Osteocyte (in vitro differentiated cells): ENCODE data around the gene TMEM108. TPM values are rescaled to one million over a fixed set of nuclear protein-coding genes. Genes with fewer than 3 reads are reported as not detected.

Experiments used
- DNase-seq: peaks from one replicate; pipeline ENCODE4 v3.0.0; 2021; ENCODE audit warnings: mixed read lengths; ENCODE audit not compliant: unreplicated experiment; ENCODE audit errors: extremely low spot score
- H3K27ac Mint-ChIP-seq: one replicate; pipeline ENCODE4 v1.8.0; 2021; ENCODE audit warnings: mild to moderate bottlenecking, mixed read lengths; ENCODE audit not compliant: unreplicated experiment
- H3K27me3 Mint-ChIP-seq: one replicate; pipeline ENCODE4 v1.8.0; 2021; ENCODE audit warnings: mixed read lengths; ENCODE audit not compliant: unreplicated experiment
- H3K36me3 Mint-ChIP-seq: one replicate; pipeline ENCODE4 v1.8.0; 2021; ENCODE audit warnings: mixed read lengths; ENCODE audit not compliant: unreplicated experiment
- H3K4me1 Mint-ChIP-seq: one replicate; pipeline ENCODE4 v1.8.0; 2021; ENCODE audit warnings: mixed read lengths; ENCODE audit not compliant: unreplicated experiment
- H3K4me3 Mint-ChIP-seq: one replicate; pipeline ENCODE4 v1.8.0; 2021; ENCODE audit warnings: mild to moderate bottlenecking, moderate library complexity, mixed read lengths; ENCODE audit not compliant: unreplicated experiment
- H3K9me3 Mint-ChIP-seq: one replicate; pipeline ENCODE4 v1.8.0; 2021; ENCODE audit warnings: mixed read lengths; ENCODE audit not compliant: unreplicated experiment
- CTCF ChIP-seq: fragments of 200-600 bp; sonication (generic); IDR thresholded peaks from 2 replicates; pipeline ENCODE4 v1.5.0; 2021; ENCODE audit warnings: antibody characterized with exemption, mild to moderate bottlenecking, moderate library complexity
- total RNA-seq: library from RNA; stranded (reverse); gene quantifications from 2 replicates; pipeline ENCODE4 v1.2.1, GENCODE V29; 2021

Gene TMEM108
- total RNA-seq, 1 donor from 2014 or later = 3.7 TPM

GRCh38 chr3:133065193-133065961 is 27.2 kb downstream of the TMEM108 start:
- no peak for TF ChIP-seq CTCF
- DNase-seq = no peak
- Mint-ChIP-seq H3K27me3 (peaks cover 19% of the 10 kb centered on the region), H3K4me3 (no peak overlapping the region), H3K27ac (no peak overlapping the region), H3K36me3 (no peaks in the 10 kb centered on the region), H3K4me1 (no peaks in the 10 kb centered on the region), H3K9me3 (no peaks in the 10 kb centered on the region)

DNA sequence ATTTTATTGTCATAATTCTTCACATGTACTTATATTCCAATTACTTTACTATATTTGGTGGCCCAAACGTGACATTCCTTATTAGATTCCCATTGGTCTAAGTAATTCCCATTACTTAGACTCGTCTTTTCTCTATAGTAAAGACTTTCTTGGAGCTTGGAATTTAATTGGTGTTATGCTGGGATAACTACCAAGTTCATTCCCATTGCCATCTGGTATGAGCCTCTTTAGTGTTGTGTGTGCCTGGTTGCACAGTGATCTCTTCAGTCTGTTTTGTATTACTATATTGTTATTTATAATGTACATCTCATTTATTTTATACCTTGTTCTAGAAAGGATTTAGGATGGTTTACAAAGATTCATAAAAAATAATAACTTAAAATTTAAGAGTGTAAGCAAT is 27.8 kb downstream of the TMEM108 start:
- Mint-ChIP-seq H3K4me1 (no peaks in the 10 kb centered on the region), H3K9me3 (no peaks in the 10 kb centered on the region), H3K27me3 (peaks cover 19% of the 10 kb centered on the region), H3K4me3 (no peak overlapping the region), H3K27ac (no peak overlapping the region), H3K36me3 (no peaks in the 10 kb centered on the region)
- no peak for DNase-seq
- TF ChIP-seq CTCF = no peak

GRCh38 chr3:133069556-133070286 is 31.5 kb downstream of the TMEM108 start:
- Mint-ChIP-seq H3K27ac (no peak overlapping the region), H3K27me3 (peaks cover 17% of the 10 kb centered on the region), H3K9me3 (no peaks in the 10 kb centered on the region), H3K36me3 (no peaks in the 10 kb centered on the region), H3K4me1 (no peaks in the 10 kb centered on the region), H3K4me3 (no peak overlapping the region)
- no peak for DNase-seq
- TF ChIP-seq CTCF = no peak

- H3K4me3 Mint-ChIP-seq = no peak overlapping the region
- no peaks in the 10 kb centered on the region for H3K4me1 Mint-ChIP-seq
- H3K36me3 Mint-ChIP-seq = no peaks in the 10 kb centered on the region
- no peaks in the 10 kb centered on the region for H3K9me3 Mint-ChIP-seq
- H3K27ac Mint-ChIP-seq = no peak overlapping the region
- no peak for TF ChIP-seq CTCF
- no peak for DNase-seq
- H3K27me3 Mint-ChIP-seq = peaks cover 14% of the 10 kb centered on the region
These were observed 36.8 kb downstream of the TMEM108 start for GRCh38 chr3:133074977-133075376.

GRCh38 chr3:133077688-133078087 is 39.5 kb downstream of the TMEM108 start:
- TF ChIP-seq CTCF = no peak
- DNase-seq = no peak
- Mint-ChIP-seq H3K4me1 (no peaks in the 10 kb centered on the region), H3K36me3 (no peaks in the 10 kb centered on the region), H3K4me3 (no peak overlapping the region), H3K27me3 (peaks cover 9% of the 10 kb centered on the region), H3K27ac (no peak overlapping the region), H3K9me3 (no peaks in the 10 kb centered on the region)
